HAP-1 (cell line): ENCODE results near the gene BCDIN3D.

Experiments
- DNase-seq, 2 experiments: peaks; one replicate each; pipeline ENCODE4 v3.0.0-alpha.2; 2016 to 2020; ENCODE audit warnings: low spot score in 2 of 2
- H3K27me3 ChIP-seq: fragments of 250-450 bp; sonication (Bioruptor Pico); 2 replicates; pipeline ENCODE4 v1.5.1; 2020; ENCODE audit warnings: low read depth, mild to moderate bottlenecking, moderate library complexity
- H3K36me3 ChIP-seq: fragments of 250-450 bp; sonication (Bioruptor Pico); replicated peaks from 2 replicates; pipeline ENCODE4 v1.5.1; 2020; ENCODE audit warnings: mild to moderate bottlenecking
- H3K4me1 ChIP-seq: fragments of 250-450 bp; sonication (Bioruptor Pico); 2 replicates; pipeline ENCODE4 v1.5.1; 2020; ENCODE audit warnings: mild to moderate bottlenecking
- H3K4me3 ChIP-seq: fragments of 250-450 bp; sonication (Bioruptor Pico); 2 replicates; pipeline ENCODE4 v1.5.1; 2020; ENCODE audit warnings: mild to moderate bottlenecking, moderate library complexity
- H3K9me3 ChIP-seq: fragments of 250-450 bp; sonication (Bioruptor Pico); 2 replicates; pipeline ENCODE4 v1.5.1; 2020; ENCODE audit warnings: mild to moderate bottlenecking, moderate library complexity
- in situ Hi-C: fragments of 300-500 bp; cut with MboI; formaldehyde crosslinking; loops from 3 replicates; pipeline ENCODE4 v1.14.3; 2020; ENCODE audit warnings: low sequenced_read_pairs, inconsistent platforms, mixed read lengths

The BCDIN3D gene

GRCh38 chr12:49790741-49791555, 52.0 kb downstream of the BCDIN3D start:
- Histone ChIP-seq H3K9me3 (no peaks in the 10 kb centered on the region), H3K27me3 (no peaks in the 10 kb centered on the region)
- in situ Hi-C loops, result no loop called here

DNA sequence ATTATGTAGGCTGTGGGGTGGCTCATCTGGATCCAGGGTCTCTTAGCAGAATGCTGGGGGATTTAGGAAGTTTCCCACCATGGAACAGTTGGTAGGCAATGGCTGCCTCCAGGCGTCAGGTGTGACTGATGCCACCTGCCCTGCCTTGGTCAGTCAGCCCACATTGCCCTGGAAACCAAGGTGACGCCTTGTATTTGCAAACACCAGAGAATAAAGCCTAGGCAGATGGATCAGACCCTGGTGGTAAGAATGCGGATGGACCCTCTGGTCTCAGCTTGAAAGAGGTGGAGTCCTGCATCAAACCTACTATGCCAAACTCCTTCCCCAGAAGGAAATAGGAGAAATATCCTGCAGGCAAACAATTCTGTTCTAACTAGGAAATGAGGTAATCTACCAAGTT, 52.9 kb downstream of the BCDIN3D start:
- Histone ChIP-seq H3K9me3 (no peaks in the 10 kb centered on the region), H3K27me3 (no peaks in the 10 kb centered on the region), H3K4me1 (no peaks in the 10 kb centered on the region), H3K36me3 (peaks cover 3% of the 10 kb centered on the region; the same call in 1 of the 2 replicates), H3K4me3 (no peak overlapping the region)
- in situ Hi-C loops, result no loop called here
- no peak for DNase-seq

More at GRCh38 chr12:49790741-49791555, 52.0 kb downstream of the BCDIN3D start:
- H3K36me3 ChIP-seq, result peaks cover 3% of the 10 kb centered on the region; the same call in 1 of the 2 replicates
- DNase-seq, result no peak
- no peak overlapping the region for H3K4me3 ChIP-seq
- no peaks in the 10 kb centered on the region for H3K4me1 ChIP-seq

GRCh38 chr12:49787672-49788071, 55.2 kb downstream of the BCDIN3D start:
- in situ Hi-C loops, result no loop called here
- no peak overlapping the region for H3K4me3 ChIP-seq
- H3K36me3 ChIP-seq, result peaks cover 3% of the 10 kb centered on the region; the same call in 1 of the 2 replicates

More at GRCh38 chr12:49787672-49788071, 55.2 kb downstream of the BCDIN3D start:
- Histone ChIP-seq H3K27me3 (no peaks in the 10 kb centered on the region), H3K4me1 (no peaks in the 10 kb centered on the region), H3K9me3 (no peaks in the 10 kb centered on the region)
- no peak for DNase-seq
